Stimulated activated CD8-positive, alpha-beta memory T cell treated with anti-CD3 and anti-CD28 coated beads, Interleukin-4, amount 100 ng/mL, for 24 hours (primary cell): ENCODE measurements around the gene STK39.

Experiments used
- DNase-seq: peaks from one replicate; pipeline ENCODE4 v3.0.0-alpha.2; 2020; ENCODE audit warnings: low read depth

Gene STK39

DNA sequence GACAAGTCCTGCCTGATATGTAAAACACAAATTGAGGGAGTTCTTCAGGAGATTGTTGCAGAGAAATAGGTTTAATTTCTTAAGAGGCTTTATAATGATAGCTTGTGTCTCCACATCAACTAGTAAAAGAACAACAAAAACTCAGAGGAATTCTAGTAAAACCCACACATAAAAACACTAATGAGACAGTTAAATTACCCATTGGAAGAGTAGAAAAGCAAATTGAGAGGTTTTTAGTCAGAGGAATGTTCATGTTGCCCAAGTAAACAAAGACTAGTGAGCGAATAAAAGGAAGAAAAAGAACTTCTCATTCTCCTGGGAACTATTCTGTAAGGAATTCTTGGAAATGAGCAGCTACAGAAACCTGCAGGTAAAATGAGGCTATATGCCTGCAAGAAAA is 330.6 kb downstream of the STK39 start:
- DNase-seq, result no peak

DNA sequence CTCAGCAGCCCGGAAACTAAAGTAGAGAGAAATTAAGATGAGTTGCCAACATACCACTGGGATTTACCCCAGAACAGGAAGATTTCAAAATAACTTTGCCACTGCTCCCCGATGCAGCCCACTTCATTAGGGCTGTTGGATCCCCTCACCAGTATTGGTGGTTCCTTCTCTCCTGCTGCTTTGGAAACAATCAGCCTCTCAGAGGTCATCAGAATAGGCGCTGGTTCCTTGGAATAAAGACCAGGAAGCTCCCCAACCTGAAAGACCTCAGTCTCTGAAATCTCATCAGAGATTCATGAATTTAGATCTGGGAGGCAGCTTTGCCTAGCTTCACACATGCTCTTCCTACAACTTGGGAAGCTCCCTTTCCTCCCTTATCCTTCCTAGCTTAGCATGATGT is 332.4 kb downstream of the STK39 start:
- DNase-seq, result no peak

DNA sequence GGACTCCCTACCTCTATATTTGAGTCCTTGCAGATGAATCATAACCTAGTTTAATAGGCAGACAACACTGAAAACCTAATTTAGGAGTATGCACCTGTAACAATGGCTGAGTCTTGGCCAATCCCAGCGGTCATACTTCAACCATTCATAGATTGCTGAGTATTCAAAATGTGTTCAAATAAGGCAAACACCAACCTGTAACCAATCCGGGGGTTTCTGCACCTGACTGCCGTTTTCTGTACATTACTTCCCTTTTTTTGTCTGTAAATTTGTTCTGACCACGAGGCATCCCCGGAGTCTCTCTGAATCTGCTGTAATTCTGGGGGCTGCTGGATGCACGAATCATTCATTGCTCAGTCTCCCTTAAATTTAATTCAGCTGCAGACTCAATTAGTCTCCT is 338.6 kb downstream of the STK39 start:
- DNase-seq, result no peak

DNA sequence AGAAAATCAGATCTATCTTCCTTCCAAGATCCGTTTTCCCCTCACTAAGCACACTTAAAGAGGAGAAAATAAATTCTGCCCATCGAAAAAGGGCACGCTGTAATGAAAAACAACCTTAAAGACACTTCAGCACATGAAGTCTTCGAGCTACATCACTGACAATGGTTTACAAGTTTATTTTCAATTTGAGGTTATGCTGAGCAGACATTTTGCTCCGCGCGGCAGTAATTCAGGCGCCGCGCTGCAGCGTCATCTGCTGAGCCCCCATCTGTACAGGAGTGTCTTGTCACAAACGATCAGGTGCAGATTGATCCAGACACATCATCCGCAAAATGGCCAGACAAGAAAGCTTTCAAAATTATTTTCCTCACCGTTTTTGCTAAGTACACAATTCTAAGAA is 341.7 kb downstream of the STK39 start:
- DNase-seq, result no peak
